Skeletal muscle tissue (tissue), 4 donors: ENCODE data around the gene ZBP1. TPM values are rescaled to one million over a fixed set of nuclear protein-coding genes. Genes with fewer than 3 reads are reported as not detected.

Experiments
- H3K27ac ChIP-seq: one replicate; pipeline ENCODE4 v1.7.0; 2013; ENCODE audit warnings: mild to moderate bottlenecking, low read depth, low read length, inconsistent platforms
- H3K27me3 ChIP-seq, 3 donors: one replicate each; pipeline ENCODE4 v1.7.0; 2013; ENCODE audit warnings: low read length in 3 of 3; ENCODE audit not compliant: control insufficient read depth in 3 of 3, insufficient read depth in 3 of 3
- H3K36me3 ChIP-seq, 3 donors: one replicate each; pipeline ENCODE4 v1.7.0; 2013; ENCODE audit warnings: low read length in 3 of 3; ENCODE audit not compliant: control insufficient read depth in 3 of 3, insufficient read depth in 3 of 3
- H3K4me1 ChIP-seq, 3 donors: one replicate each; pipeline ENCODE4 v1.7.0; 2013; ENCODE audit warnings: low read length in 3 of 3, mild to moderate bottlenecking in 3 of 3; ENCODE audit not compliant: control insufficient read depth in 3 of 3, insufficient read depth in 3 of 3
- H3K4me3 ChIP-seq, 3 donors: one replicate each; pipeline ENCODE4 v1.7.0; 2013; ENCODE audit warnings: low read length in 3 of 3
- H3K9ac ChIP-seq, 3 donors: one replicate each; pipeline ENCODE4 v1.7.0; 2013; ENCODE audit warnings: low read length in 3 of 3, mild to moderate bottlenecking in 3 of 3, moderate library complexity in 2 of 3, low read depth in 1 of 3
- H3K9me3 ChIP-seq, 3 donors: one replicate each; pipeline ENCODE4 v1.7.0; 2013; ENCODE audit warnings: low read length in 3 of 3; ENCODE audit not compliant: control insufficient read depth in 3 of 3
- total RNA-seq: library from RNA; depleted of rRNA; stranded (reverse); fragments of >200 nt; gene quantifications from one replicate; pipeline ENCODE4 v1.2.3, GENCODE V29; 2014
- donor health status: Osteomylitis.

Gene ZBP1
- total RNA-seq, 1 donor from 2014 or later, result under 0.01 TPM

DNA sequence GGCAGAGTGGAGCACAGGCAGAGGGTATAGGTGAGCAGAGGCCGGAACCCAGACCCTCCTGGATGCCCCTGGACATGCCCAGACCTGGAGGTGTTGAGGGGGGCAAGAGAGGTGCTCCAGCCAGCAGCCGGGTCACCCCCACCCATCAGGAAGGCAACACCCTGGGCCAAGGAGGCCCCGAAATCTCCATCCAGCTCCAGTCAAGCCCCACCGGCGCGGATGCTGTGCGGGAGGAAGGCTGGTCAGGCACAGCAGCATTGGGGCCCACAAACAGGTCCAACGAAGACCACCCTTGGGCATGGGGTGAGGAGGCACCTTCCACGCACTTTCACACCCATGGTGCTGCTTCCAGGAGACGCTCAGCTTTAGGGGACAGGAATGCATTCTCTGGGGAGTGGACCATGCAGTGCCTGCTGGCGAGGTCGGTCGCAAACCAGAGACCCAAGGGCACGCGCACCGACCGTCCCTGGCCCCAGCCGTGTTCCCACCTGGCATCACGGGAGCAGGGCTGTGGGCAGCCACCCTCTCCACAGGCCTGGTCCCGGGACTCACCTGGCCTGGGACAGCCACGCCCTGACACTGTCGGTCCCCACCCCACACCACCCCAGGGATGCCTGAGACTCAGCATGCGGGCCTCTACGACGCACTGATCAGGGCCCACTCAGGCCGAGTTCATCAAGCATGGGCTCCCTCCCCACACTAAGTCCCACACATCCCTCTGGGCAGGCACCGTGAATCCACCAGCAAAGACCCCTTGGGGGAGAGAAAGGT is 43.6 kb upstream of the ZBP1 start:
- Histone ChIP-seq H3K9ac (no peak overlapping the region), H3K27ac (no peak overlapping the region), H3K9me3 (no peaks in the 10 kb centered on the region), H3K4me1 (peaks cover 12 to 19% (median 17%) of the 10 kb centered on the region in 3 donors), H3K27me3 (no peaks in the 10 kb centered on the region), H3K36me3 (peaks cover 0 to 4% (median 2%) of the 10 kb centered on the region in 3 donors), H3K4me3 (no peak overlapping the region)

DNA sequence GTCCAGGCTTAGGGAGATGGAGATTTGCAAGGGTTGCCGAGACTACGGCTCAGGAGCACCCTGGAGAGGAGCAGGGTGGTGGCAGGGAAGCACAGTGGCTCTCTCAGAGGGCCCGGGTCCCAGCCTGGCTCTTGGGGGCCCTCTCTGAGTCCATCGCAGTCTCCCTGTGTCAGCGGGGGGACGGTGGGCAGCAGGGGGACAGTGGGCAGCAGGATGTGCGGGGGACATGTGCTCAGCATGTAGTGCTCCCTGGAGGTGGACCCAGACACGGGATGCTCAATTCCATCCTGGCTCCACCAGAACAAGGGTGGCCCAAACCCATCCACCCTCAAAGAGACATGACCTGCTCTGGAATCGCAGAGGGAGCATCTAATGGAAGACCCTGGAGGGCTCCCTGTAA is 43.0 kb upstream of the ZBP1 start:
- H3K36me3 ChIP-seq, result peaks cover 0 to 9% (median 3%) of the 10 kb centered on the region in 3 donors
- H3K27ac ChIP-seq, result no peak overlapping the region
- peaks cover 9 to 25% (median 17%) of the 10 kb centered on the region in 3 donors for H3K4me1 ChIP-seq
- H3K27me3 ChIP-seq, result no peaks in the 10 kb centered on the region
- no peak overlapping the region for H3K9ac ChIP-seq
- H3K9me3 ChIP-seq, result no peaks in the 10 kb centered on the region
- no peak overlapping the region for H3K4me3 ChIP-seq

DNA sequence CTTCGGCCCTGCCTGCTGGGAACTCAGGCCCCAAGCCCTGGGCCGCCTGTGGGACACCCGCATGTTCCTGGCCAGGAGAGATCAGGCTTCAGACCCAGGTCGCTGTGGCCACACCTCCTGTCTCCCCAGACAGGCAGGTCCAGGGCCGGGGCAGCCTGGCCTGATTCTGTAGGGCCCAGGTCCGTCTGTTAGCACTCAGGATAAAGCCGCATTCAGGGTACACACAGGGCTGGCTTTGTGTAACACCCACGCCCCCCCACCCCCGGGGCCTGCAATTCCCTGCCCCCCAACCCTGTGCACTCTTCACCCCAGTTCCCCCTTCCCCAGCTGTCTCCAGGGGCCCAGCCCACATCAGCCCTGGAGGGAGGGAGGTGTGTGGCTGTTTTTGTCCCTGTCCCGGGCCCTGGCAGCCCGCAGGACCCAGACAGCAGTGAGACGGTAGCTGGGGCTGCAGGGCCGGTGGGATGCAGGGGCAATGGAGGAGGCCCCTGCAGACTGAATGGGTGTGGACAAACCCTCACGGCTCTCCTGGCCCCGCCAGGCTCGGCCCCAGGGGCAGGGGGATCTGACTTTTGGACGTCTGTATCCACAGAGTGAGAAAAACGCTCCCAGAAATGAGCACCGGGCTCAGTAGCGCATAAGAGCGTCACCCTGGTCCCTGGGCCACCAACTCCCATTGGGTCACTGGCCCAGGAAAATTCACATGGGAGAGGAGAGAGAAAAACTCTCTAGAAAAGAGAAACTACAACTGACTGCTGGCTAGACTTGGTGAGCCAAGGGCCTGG is 42.4 kb upstream of the ZBP1 start:
- Histone ChIP-seq H3K4me3 (no peak overlapping the region), H3K36me3 (peaks cover 0 to 10% (median 6%) of the 10 kb centered on the region in 3 donors), H3K27me3 (no peaks in the 10 kb centered on the region), H3K9me3 (no peaks in the 10 kb centered on the region), H3K4me1 (peaks cover 11 to 30% (median 19%) of the 10 kb centered on the region in 3 donors), H3K9ac (no peak overlapping the region), H3K27ac (no peak overlapping the region)

DNA sequence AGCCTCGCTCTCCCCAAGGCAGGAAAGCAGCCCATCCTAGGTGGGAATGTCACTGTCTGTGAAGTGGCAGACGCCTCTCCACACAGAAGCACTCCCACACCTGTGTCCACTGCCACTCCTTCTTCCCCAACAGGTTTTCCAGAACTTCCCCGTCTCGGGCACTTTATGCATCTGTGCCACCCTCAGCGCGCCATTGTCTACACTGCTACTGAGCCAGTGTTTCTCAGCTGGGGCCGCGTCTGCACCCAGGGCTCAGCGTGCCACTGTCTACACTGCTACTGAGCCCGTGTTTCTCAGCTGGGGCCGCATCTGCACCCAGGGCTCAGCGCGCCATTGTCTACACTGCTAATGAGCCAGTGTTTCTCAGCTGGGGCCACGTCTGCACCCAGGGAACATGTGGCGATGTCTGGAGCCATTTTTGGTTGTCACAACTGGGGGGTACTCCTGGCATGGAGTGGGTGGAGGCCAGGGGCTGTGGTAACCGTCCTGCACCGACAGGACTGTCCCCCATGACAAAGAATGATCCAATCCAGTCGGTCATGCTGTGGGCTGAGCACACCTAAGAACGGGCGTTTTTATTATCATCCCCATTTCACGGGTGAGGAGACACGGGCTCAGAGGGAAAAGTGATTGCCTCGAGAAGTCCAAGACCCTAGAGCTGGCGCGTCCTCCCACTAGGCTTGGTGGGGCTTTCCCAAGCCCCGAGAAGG is 41.7 kb upstream of the ZBP1 start:
- peaks cover 15 to 34% (median 22%) of the 10 kb centered on the region in 3 donors for H3K4me1 ChIP-seq
- peaks cover 0 to 14% (median 10%) of the 10 kb centered on the region in 3 donors for H3K36me3 ChIP-seq
- no peak overlapping the region for H3K27ac ChIP-seq
- H3K9ac ChIP-seq, result no peak overlapping the region
- H3K4me3 ChIP-seq, result no peak overlapping the region
- H3K27me3 ChIP-seq, result no peaks in the 10 kb centered on the region
- H3K9me3 ChIP-seq, result no peaks in the 10 kb centered on the region

DNA sequence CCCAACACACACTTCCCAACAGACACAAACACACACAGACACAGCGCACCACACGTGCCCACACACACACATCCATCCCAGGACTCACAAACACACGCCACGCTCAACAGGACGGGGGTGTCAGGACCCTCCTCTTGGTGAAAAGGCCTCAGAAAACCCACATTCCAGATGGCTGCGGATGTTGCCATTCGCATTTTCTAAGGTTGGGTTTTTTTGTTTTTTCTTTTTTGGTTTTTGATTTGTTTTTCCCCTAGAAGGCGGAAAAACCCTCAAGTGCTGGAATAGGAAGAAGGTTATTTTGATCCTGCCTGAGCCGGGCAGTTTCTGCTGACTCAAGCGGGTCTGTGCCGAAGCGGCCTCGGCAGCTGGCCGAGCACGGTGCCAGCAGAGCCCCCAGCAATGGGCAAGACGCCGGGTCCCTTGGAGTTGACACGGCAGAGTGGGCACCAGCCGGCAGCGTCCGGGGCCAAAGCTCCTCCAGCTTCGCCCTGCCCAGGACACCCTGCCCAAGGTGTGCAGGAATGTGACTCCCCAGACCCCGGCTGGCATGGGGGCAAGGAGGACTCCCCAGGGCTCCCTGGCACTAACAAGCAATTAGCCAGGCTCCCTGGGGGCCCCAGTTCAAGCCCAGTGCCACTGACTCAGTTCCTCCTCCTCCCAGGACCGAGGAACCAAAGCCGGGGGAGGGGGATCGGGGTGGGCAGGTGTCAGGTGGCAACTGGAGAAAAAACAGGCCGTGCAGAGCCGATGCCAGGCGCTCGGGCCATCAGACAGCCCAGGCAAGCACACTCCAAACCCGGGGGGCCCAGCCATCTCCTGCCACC is 40.9 kb upstream of the ZBP1 start:
- no peak overlapping the region for H3K27ac ChIP-seq
- peak overlapping the region; percentile 12 to 38 (median 33) for H3K9ac ChIP-seq
- H3K4me3 ChIP-seq, result no peak overlapping the region
- H3K27me3 ChIP-seq, result no peaks in the 10 kb centered on the region
- peaks cover 0 to 15% (median 10%) of the 10 kb centered on the region in 3 donors for H3K36me3 ChIP-seq
- no peaks in the 10 kb centered on the region for H3K9me3 ChIP-seq
- H3K4me1 ChIP-seq, result peaks cover 15 to 34% (median 22%) of the 10 kb centered on the region in 3 donors

DNA sequence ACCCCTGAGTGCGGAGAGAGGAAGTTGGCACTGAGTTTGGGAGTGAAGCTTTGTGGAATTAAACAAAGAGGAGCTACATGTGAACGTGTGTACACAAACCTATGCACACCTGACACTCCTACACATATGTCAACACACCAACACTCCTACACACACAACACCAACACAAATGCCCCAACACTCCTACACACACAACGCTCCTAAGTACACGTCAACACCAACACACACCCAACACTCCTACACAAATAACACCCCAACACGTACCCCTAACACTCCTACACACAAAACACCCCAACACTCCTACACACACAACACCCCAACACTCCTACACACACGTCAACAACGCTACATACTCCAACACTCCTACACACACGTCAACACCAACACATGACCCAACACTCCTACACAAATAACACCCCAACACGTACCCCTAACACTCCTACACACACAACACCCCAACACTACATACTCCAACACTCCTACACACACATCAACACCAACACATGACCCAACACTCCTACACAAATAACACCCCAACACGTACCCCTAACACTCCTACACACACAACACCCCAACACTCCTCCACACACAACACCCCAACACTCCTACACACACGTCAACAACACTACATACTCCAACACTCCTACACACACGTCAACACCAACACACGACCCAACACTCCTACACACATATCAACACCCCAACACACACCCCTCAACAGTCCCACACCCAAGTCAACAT is 40.1 kb upstream of the ZBP1 start:
- peaks cover 0 to 15% (median 10%) of the 10 kb centered on the region in 3 donors for H3K36me3 ChIP-seq
- H3K9me3 ChIP-seq, result no peaks in the 10 kb centered on the region
- no peaks in the 10 kb centered on the region for H3K27me3 ChIP-seq
- no peak overlapping the region for H3K4me3 ChIP-seq
- H3K9ac ChIP-seq, result peak overlapping the region in 2 of 3 donors; percentile 12 to 38
- H3K4me1 ChIP-seq, result peaks cover 15 to 34% (median 22%) of the 10 kb centered on the region in 3 donors
- no peak overlapping the region for H3K27ac ChIP-seq

DNA sequence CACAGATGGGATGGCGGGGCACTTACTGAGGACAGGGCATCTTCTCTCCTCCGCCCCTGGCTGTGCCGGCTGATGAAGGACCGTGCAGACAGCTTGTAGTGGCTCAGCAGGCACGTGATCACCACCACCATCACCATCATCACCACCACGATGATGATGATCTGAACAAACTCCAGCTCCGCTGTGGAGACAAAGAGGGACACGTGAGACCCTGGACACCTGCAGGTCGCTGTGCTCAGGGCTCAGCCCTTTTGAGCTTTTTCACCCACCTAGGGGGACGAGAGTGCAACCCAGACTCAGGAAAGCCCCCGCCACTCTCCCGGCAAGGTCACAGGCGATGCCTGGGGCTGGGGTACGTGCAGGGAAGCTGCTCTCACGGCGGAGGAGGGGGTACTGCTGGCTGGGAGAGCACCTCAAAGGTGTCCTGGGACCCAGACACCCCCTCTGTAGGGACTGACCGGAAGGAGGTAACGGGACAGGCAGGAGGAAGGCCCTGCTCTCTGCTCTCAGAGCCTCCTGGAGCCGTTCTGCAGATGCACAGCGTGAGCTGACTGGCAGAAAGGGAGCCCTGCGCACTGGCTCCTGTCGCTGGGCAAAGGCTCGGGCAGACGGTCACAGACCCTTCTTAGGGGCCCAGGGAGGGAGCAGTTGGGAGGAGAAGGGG is 39.4 kb upstream of the ZBP1 start:
- Histone ChIP-seq H3K9ac (no peak overlapping the region), H3K4me3 (no peak overlapping the region), H3K9me3 (no peaks in the 10 kb centered on the region), H3K27me3 (no peaks in the 10 kb centered on the region), H3K27ac (no peak overlapping the region), H3K36me3 (peaks cover 0 to 15% (median 10%) of the 10 kb centered on the region in 3 donors), H3K4me1 (peaks cover 15 to 34% (median 23%) of the 10 kb centered on the region in 3 donors)

DNA sequence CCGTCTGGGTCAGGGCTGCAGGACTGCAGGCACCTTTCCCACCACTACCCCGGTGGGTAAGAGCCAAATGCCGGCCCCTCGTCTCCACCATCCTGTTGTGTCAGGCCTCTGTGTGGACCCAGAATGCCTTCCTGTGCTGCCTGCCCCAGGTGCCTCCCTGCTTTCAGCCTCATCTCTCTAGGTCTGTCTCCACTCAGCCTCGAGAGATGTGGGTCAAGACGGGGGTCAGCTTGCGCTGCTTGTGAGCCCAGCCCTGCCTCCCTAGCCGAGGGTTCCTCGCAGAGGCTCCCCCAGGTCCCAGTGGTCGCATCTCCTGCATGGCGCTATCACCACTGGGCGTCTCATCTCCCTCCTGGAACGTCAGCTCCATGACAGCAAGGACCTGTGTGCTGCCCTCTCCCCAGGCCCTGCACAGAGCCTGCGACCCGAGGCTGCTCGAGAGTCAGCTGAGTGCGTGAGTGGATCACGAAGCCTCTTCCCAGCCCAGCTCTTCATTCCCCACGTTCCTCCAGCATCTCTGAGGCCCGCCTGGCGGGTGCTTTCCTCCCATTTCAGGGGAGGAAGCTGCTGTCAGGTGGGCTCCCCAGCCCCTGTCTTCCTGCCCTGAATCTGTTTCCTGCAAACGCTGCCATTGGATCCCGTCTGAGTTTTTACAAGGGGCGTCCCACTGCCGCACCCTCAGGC is 38.7 kb upstream of the ZBP1 start:
- peaks cover 0 to 15% (median 10%) of the 10 kb centered on the region in 3 donors for H3K36me3 ChIP-seq
- H3K27ac ChIP-seq, result no peak overlapping the region
- H3K4me1 ChIP-seq, result peaks cover 18 to 34% (median 27%) of the 10 kb centered on the region in 3 donors
- no peak overlapping the region for H3K4me3 ChIP-seq
- H3K9me3 ChIP-seq, result no peaks in the 10 kb centered on the region
- H3K27me3 ChIP-seq, result no peaks in the 10 kb centered on the region
- H3K9ac ChIP-seq, result peak overlapping the region in 1 of 3 donors; percentile 3
